ENCODE data around the gene NAT8.
"Not testable (repeated sequence)": the region's sequence is repeated elsewhere in the genome, so short reads cannot be mapped to it uniquely, and the experiment has no call there.

Gene NAT8, protein sequence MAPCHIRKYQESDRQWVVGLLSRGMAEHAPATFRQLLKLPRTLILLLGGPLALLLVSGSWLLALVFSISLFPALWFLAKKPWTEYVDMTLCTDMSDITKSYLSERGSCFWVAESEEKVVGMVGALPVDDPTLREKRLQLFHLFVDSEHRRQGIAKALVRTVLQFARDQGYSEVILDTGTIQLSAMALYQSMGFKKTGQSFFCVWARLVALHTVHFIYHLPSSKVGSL

DNA sequence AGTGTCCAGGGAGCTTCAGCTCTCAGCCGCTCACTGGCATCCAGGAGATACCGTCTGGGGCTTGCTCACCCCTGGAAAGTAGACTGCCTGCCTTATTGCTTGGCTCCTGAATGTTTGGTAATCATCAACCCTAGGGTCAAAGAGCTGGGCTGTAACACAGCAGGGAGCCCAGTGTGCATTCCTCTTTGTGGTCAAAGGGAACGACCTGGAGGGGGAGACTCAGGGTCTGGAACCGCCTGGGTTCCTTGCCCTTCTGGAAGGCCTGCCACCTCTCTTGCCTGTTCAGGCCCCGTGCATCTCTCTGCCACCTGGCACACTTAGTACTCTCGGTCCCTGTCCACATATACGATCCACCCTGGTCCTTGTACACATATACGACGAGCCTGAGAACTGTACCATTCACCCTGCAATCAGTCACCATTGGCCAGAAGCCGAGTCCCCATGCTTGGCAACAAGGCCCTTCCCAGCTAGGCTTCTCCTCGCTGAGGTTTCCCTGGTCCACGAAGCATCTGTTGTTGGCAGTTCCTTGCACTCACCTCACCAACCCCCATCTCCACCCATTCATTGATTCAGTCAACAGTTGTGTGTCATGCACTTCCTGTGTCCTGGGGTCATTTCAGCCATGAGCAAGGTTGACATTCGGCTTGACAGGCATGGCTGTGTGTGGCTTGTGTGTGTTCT is at the start of gene NAT8:
Gene NAT8 (minus strand): TSS at position 85 of the 681 bp plus-strand sequence. CDS start 794 bp downstream, outside the sequence.
- no peak for DNase-seq

DNA sequence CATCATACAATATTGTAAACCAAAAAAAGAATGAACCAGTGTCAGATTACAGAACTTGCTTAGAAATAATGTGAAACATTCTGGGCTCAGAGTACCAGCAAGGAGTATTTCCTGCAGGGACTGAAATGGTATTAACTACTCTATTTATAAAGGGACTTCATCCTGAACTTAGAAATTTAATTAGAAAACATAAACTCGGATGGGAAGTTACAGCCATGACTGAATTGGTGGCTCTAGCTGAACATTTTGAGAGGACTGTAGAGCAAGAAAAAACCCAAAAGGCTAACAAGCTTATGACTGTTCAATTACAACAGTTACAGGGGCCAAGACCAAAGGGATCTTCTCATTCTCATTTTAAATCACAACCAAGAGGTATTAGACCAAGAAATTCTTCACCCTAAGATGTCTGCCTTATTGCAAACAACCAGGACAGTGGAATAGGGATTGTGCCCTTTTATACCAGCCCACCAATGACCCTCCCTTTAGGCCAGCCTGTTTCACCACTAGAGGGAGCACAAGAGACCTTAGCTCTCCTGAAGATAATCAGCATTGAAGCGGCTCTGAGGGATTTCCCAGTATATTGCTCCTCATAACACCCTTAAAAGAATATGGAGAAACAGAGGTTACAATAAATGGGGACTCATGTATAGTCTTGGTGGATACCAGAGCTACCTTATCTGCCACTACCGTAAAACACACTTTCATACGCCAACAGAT is 48.3 kb upstream of the NAT8 start:
- not testable (repeated sequence) for DNase-seq

DNA sequence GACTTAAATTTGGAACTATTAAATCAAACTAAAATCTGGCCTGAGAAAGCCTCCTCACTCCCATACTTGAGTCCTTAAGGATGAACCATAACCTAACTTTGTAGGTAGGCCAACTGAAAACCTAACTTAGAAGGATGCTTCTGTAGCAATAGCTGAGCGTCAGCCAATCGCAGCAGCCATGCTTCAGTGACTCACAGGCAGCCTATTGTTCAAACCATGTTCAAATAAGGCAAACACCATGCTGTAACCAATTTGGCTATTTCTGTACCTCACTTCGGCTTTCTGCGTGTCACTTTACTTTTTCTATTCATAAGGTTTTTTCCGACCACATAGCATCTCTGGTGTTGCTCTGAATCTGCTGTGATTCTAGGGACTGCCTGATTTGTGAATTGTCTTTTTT is 46.3 kb upstream of the NAT8 start:
- not testable (repeated sequence) for DNase-seq

DNA sequence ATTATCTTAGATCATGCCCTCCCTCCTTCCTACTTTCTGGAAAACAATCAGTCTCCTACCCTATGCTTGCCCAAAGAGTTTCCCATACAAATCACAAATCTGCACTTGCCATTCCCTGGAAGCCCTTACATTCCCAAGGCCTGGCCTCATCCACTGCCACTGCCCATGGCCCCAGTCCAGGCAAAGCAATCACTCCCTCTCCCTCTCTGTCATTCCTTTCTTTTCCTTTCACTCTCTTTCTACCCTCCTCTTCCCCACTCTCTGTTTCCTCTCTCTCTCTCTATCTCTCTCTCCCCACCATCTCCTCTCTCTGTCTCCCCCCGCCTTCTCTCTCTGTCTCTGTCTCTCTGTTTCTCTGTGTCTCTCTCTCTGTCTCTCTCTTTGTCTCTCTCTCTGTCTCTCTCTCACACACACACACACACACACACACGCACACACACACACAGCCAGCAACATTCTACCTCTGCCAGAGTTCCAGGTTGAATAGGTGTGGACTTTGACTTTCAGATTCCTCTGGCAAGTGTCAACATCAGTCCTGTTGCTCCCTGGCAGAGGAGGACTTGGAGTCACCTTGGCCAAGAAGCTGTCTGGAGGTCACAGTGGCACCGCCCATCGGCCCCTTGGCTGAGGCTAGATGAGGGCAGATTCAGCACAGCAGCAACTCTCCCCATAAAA is 43.7 kb upstream of the NAT8 start:
- no peak for DNase-seq

DNA sequence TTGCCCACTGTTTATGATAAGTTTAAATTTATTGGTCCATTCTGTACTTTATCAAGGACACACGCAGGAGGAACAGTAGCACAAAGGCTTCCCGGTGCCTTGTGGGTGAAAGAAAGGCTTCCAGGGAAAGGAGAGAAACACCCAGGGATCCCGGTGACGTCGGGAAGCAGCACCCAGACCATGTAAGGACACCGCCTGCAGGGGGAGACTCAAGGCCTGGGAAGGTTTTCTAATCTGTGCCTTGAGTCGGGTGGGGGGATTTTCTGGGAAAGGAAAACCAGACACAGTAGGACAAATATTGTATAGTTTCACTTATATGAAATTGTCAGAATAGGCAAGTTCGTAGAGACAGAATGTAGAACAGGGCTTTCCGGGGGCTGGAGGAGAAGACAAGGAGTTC is 42.7 kb upstream of the NAT8 start:
- not testable (repeated sequence) for DNase-seq

DNA sequence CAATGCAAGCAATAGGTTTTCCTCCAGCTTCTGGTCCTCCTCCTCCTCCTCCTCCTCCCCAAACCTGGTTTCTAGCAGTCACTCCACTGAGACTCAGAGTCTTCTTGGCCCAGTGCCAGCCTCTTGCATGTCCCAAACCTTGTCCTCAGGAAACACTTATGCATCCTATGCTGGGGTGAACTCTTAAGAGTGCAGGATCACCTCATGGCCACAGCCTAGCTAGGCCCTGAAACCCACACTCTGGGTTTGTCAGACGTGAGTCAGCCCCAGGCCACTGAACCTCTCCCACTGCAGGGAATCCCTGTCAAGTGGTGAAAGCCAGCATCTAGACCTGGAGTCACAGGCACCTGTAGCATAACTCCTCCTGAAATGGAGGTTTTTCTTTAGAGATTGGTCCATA is 42.1 kb upstream of the NAT8 start:
- not testable (repeated sequence) for DNase-seq

DNA sequence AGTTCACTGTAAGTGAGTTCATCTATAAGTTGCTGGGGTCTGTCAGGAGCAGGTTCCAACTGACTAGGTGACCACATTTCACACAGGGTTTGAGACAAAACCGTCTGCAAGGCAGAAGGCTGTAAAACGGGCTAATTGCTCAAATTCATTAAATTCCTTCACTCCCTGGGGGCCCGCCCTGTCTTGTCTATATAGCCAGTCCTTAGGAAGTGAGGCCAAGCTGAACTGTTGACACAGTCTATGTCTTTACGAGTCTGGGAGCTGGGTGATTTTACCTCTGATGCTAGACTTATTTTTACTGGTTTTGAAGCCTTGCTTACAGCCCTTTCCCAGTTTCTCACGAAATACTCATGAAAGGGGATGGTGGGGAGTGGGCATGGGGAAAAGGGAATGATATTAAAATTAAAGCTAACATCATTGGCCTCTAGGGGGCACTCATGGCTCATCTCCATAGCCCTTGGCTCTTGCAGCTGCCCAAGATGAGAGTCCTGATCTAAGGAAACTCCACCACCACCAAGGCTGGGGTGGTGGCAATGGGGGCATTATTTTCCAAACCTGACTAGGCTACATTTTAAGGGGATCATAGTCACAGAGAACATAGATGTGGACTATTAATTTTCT is 37.8 kb upstream of the NAT8 start:
- not testable (repeated sequence) for DNase-seq

DNA sequence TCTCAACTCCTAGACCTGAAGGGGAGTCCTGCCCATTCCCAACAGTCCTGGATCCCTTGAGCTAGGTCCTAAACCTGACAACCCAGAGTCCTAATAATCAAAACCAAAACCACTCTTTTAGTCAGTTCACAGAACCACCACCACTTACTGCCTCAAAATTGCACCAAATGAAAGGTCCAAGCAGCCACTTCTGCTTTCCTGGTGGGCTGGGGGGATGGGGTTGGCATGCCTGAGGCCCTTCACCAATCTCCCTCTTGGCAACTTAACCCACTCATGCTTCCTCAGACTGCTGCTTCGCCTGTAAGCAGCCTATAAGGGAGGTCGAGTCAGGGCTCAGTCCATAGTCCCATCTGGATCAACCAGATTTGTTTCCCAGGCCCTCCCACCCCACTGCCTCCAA is 37.0 kb upstream of the NAT8 start:
- DNase-seq, result not testable (repeated sequence)

DNA sequence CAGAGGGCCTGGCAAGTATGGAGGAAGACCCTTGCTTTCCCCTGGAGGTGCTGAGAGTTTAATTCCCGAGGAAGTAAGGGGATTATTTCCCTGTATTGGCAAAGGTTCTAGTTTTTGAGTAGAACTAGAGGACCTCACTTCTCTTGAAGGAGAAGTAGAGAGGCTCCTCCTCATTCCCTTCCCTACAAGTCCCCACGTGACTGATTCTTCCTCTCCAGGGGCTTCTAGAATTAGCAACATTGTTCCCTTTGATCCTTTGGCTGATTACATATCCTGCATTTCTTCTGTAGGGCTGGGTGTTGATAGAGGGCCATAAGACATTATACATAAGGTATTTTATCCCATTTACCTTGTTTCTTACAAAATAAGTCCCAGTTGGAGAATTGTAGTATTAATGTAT is 35.8 kb upstream of the NAT8 start:
- DNase-seq, result not testable (repeated sequence)

DNA sequence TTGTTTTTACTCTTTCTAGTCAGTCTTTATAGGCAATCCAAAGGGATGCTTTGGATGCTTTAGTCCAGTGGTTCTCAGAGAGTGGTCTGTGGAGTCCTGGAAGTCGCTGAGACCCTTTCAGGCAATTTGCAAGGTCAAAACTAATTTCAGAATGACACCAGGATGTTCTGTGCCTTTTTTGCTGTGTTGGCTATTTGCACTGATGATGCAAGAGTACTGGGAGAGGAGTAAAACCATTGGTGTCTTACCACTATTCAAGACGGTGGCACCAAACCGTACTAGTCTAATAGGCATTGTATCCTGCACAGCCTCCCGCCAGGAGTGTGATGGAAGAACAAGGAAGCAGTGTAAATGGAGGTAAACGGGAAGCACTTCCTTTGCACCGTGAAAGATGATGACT is 34.0 kb upstream of the NAT8 start:
- DNase-seq, result not testable (repeated sequence)

DNA sequence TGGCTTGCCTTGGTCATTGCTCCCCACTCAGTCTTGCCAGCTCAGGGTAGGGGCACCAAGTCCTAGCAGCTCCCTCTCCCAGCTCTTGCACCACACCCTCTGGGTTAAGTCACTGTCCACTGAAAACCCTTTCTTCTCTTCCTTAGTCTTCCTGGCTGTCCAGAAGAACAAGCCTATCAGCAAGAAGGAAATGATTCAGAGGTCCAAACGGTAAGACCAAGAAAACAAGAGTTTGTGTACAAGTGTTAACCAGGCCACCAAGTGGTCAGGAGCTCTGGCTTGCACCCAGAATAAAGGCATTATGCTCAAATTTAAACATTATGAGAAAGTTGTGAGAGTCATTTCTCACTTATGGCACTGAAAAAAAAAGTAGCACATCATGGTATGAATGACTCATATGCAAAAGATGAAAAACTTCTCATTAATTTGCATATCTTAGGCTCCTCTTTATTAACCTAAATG is 32.5 kb upstream of the NAT8 start:
- not testable (repeated sequence) for DNase-seq

DNA sequence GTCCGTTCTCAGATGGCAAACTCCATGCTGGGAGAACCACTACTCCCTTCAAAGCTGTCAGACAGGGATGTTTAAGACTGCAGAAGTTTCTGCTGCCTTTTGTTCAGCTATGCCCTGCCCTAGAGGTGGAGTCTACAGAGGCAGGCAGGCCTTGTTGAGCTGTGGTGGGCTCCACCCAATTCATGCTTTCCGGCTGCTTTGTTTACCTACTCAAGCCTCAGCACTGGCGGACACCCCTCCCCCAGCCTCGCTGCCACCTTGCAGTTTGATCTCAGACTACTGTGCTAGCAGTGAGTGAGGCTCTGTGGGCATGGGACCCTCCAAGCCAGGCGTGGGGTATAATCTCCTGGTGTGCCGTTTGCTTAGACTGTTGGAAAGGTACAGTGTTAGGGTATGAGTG is 27.8 kb upstream of the NAT8 start:
- not testable (repeated sequence) for DNase-seq

DNA sequence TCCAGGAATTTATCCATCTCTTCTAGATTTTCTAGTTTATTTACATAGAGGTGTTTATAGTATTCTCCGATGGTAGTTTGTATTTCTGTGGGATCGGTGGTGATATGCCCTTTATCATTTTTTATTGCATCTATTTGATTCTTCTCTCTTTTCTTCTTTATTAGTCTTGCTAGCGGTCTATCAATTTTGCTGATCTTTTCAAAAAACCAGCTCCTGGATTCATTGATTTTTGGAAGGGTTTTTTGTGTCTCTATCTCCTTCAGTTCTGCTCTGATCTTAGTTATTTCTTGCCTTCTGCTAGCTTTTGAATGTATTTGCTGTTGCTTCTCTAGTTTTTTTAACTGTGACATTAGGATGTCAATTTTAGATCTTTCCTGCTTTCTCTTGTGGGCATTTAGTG is 25.0 kb upstream of the NAT8 start:
- DNase-seq, result not testable (repeated sequence)

DNA sequence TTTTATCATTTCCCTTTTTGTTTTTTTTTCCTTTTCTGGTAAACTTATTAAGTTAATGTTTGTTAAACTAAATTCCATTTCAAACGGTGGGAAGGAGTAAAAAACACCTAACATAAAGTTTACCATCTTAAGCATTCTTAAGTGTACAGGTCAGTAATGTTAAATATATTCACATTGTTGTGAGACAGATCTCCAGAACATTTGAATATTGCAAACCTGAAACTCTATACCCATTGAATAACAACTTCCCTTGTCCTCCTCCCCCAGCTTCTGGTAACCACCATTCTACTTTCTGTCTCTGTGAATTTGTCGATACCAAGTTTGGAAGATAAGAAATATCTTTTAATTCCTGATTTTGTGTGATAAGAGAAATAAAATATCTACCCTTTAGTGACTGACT is 12.0 kb upstream of the NAT8 start:
- no peak for DNase-seq

DNA sequence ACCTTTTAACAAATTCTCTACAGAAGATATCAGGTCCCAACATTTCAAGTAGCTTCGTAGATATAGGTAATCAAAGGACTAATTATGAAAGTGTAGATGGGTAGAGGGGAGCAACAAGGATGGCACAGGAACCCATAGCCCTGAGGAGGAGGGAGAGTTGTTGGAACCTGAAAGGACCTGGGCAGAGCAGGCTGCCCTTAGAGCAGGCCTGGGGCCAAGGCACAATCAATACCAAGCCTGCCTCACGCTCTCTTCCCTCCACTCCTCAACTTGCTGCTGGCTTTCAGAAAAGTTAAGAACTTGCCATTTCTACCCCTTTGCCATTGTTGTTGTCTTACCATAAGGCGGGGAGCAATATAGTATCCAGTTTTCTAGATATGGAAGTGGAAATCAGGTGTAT is 10.1 kb upstream of the NAT8 start:
- DNase-seq, result no peak

DNA sequence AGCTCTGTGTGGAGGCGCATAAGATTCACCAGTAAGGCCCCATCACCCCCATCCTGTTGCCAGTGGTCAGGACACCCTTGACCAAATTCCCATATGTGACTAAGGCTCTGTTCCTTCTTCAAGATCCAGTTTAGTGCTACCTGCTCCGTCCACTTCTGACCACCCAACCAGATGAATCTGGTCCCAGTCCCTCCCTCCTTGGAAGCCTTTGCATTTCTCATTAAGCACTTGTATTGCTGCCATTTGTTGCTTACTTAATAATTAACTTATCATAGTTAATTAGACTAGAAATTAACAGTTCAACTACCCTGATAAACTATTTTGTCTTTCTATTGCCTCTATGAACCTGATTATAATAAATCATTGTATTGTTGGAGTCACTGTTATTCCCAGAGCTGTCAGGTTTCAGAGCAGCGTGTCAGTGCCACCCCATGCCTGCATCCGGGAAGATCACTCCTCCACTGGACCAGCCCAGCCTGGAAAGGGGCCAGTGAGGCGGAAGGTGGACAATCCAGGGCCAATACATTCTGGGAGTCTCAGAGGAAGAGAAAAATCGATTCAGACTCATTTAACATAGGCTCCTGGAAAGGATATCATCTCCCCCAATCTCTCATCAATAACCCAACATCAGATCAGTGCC is 9.5 kb upstream of the NAT8 start:
- DNase-seq, result no peak

DNA sequence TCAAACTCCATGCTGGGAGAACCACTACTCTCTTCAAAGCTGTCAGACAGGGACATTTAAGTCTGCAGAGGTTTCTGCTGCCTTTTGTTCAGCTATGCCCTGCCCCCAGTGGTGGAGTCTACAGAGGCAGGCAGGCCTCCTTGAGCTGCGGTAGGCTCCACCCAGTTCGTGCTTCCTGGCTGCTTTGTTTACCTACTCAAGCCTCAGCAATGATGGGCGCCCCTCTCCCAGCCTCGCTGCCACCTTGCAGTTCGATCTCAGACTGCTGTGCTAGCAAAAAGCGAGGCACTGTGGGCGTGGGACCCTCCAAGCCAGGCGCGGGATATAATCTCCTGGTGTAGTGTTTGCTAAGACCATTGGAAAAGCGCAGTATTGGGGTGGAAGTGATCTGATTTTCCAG is 5.5 kb upstream of the NAT8 start:
- not testable (repeated sequence) for DNase-seq

DNA sequence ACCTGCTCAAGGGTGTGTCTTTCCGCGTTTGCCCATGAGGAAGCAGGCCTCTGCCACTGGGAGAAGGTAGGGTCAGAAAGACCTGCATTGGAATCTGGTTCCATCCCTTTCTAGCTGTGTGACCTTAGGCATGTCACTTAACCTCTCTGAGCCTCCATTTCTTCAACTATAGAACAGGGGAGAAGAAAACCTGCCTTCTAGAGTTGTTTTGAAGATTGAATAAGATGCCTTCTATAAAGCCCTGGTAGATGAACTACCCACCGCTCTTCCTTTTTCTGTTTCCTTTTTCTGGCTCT is 507 bp downstream of the NAT8 start:
- DNase-seq, result no peak

DNA sequence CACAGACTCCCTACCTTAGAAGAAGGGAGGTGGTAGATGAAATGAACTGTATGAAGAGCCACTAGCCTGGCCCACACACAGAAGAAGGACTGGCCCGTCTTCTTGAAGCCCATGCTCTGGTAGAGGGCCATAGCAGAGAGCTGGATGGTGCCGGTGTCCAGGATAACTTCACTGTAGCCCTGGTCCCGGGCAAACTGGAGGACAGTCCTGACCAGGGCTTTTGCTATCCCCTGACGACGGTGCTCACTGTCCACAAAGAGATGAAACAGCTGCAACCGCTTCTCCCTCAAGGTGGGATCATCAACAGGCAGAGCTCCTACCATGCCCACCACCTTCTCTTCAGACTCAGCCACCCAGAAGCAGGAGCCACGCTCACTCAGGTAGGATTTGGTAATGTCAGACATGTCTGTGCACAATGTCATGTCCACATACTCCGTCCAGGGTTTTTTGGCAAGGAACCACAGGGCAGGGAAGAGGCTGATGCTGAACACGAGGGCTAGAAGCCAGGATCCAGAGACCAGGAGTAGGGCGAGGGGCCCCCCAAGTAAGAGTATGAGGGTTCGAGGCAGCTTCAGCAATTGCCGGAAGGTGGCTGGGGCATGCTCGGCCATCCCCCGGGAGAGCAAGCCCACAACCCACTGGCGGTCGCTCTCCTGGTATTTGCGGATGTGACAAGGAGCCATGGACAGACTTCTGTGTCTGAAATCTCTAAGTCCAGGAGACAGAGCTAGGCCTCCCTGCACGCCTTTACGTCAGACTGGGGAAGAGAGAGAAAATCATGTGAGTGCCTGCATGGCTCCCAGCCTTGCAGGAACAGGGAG is 1.1 kb downstream of the NAT8 start:
- DNase-seq, result no peak

DNA sequence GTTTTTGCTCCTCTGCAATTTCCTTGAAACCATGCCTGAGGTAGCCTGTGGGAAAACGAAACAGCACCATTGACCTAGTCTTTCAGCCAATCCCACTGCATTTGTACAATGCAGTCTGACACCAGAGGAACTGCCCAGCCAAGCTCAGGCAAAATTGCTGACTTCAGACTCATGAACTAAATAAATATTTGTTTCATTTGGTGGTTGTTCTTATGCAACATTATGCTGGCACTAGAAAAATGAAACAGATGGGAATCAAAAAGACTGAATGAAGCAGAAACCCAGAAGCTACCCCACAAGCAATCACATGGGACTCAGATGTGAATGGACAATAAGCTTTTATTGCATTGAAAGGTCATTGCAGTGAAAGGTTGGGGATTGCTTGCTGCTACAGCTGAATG is 1.7 kb downstream of the NAT8 start:
- DNase-seq, result no peak

DNA sequence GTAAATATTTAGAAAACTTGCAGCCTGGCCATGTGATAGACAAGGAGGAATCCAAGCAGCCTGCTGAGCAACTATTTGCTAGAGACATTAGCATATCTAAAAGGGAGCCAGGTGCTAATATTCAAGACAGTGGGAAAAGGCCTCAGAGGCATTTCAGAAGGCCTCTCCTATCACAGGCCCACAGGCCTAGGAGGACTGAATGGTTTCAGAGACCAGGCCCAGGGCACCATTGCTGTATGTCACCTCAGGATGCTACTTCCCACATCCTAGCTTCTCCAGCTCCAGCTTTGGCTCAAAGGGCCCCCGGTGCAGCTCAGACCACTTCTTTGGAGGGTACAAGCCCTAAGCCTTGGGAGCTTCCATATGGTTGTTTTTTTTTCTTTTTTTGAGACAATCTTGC is 3.8 kb downstream of the NAT8 start:
- no peak for DNase-seq

DNA sequence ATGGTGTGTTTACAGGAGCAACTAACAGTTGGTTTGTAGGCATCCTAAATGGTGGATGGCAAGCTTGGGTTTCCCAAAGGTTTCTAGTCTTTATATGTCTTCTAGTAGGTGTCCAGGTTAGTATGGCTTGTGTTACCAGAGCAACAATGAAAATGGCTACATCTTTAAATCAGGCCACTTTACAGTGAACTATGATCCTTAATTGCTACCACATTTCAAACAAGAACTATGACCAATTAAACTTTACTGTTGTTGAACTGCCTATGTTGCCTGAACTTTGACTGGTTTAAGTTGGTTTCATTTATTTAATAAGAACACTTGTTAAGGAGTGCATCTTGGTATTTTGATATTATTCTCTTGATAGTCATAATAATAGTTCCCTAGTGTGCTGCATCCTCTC is 5.2 kb downstream of the NAT8 start:
- DNase-seq, result not testable (repeated sequence)

All from NCI-H1417 treated with DMSO at 0.1 percent for 48 hours (cell line).